Upper lobe of left lung (tissue), 4 donors: ENCODE data around the gene LCOR.
"Not testable (repeated sequence)": the region's sequence is repeated elsewhere in the genome, so short reads cannot be mapped to it uniquely, and the experiment has no call there.

Experiments used
- CTCF ChIP-seq, 6 experiments: fragments of 450-650 bp in 4 of 6; fragments of 200-600 bp in 2 of 6; sonication (generic) in 2 of 6; IDR thresholded peaks; one replicate each; pipeline ENCODE4 v1.5.1; 2016 to 2019; ENCODE audit warnings: antibody characterized with exemption in 6 of 6
- EP300 ChIP-seq, 4 donors: sonication (generic); formaldehyde crosslinking; IDR thresholded peaks; one replicate each; pipeline ENCODE4 v1.5.1; 2017; ENCODE audit warnings: antibody characterized with exemption in 4 of 4, control low read depth in 2 of 4
- POLR2A ChIP-seq, 4 donors: fragments of 450-650 bp; IDR thresholded peaks; one replicate each; pipeline ENCODE4 v1.5.1; 2016 to 2017; ENCODE audit warnings: antibody characterized with exemption in 4 of 4, mild to moderate bottlenecking in 2 of 4
- POLR2AphosphoS5 ChIP-seq, 2 donors: sonication (generic); formaldehyde crosslinking; IDR thresholded peaks; one replicate each; pipeline ENCODE4 v1.5.1; 2017; ENCODE audit warnings: antibody characterized with exemption in 2 of 2

GRCh38 chr10:96818971-96819370, 13.1 kb upstream of the LCOR start:
- not testable (repeated sequence) for TF ChIP-seq CTCF, POLR2A, EP300, POLR2AphosphoS5 (IDR thresholded peaks at IDR 0.05)
